Fibroblast of skin of left biceps (primary cell): ENCODE results near the gene DMRTB1.

Experiments
- DNase-seq, 2 experiments: peaks; one replicate each; pipeline ENCODE4 v3.0.0-alpha.2; 2013; ENCODE audit warnings: low read depth in 2 of 2

The DMRTB1 gene

DNA sequence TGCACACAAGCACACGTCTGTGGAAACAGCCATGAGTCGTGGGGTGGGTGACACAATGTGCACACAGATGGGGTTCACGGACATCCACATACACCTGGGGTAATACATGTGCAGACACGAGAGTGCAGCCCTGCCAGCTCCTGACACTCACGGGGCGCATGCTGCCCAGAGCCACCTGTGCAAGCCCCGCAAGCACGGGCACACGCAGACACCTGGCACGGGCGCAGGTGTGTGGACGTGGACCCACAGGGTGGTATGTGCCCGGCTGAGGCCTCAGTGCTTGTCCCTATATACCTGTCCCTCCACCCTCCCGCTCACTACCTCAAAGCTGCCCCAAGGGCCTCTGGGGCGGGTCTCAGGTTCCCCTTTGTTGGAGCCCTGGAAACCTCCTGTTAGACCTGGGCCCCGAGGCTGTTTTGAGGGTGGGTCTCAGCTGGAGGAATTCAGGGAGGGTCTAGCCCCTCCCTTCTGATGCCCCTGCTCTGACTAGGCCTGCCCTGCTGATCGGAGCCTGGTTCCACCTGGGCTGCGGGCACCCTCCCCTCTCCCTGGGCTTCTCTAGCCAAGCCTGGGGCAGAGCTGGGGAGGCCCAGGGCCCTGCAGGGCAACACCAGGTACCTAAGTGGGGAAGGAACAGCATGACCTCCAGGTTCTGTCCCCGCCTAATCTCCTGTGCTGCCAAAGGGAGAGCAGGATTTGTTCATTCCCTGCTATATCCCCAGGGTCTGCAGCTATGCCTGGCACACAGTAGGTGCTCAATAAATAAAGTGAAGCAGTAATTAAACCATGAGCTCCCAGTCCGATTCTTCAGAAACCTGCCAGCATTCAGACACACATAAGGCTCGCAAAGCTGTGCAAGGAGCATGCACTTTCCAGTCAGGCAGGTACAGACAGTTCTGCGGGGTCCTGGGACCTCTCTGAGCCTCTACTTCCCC lies 49.1 kb downstream of the DMRTB1 start:
- DNase-seq = no peak

DNA sequence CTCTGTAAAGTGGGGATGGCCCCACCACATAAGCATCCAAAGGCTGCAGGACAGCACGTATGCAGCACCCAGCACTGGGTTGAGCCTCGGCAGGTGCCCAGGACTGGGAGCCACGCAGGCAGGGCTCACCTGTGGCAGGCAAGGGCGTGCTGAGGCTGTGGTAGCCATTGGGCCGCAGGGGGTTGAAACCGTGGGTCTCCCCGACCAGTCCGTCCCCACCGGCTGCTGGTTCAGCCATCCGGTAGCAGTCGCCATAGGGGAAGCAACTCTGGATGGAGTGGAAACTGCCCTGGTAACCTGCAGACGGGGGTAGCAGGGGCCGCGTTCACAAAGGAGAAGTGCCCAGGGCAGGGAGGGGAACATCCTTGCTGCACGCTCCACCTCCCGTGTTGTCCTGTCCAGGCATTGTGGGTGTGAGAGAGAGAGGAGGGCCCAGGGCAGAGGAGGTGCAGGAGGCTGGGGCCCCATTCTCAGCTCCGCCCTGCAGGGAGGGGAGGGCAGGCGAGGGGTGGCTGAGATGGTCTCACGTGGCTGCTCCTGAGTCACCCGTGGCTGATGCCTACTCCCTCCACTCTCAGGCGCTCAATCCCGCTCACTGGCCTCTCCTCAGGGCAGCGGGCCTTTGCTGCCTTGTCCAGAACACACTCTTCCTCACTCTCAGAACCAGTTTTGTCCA lies 49.9 kb downstream of the DMRTB1 start:
- no peak for DNase-seq

GRCh38 chr1:53509775-53510174 lies 50.6 kb downstream of the DMRTB1 start:
- DNase-seq = no peak

DNA sequence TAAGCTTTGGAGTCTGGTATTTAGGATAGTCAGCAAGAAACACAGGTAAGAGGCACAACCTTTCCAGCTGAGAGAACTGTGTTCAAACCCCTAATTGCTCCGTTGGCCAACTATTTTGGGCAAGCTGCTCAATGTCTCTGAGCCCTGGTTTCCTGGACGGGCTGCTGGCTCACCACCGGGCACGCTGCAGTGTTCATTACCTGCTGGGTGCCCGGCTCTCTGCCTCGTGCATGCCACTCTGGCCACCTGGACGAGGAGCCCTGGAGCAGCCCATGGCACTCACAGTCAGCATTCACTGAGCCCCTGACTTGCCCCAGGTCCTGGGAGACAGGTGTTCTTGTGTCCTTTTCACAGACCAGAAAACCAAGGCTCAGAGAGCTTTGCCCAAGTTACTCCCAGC lies 51.0 kb downstream of the DMRTB1 start:
- no peak for DNase-seq

DNA sequence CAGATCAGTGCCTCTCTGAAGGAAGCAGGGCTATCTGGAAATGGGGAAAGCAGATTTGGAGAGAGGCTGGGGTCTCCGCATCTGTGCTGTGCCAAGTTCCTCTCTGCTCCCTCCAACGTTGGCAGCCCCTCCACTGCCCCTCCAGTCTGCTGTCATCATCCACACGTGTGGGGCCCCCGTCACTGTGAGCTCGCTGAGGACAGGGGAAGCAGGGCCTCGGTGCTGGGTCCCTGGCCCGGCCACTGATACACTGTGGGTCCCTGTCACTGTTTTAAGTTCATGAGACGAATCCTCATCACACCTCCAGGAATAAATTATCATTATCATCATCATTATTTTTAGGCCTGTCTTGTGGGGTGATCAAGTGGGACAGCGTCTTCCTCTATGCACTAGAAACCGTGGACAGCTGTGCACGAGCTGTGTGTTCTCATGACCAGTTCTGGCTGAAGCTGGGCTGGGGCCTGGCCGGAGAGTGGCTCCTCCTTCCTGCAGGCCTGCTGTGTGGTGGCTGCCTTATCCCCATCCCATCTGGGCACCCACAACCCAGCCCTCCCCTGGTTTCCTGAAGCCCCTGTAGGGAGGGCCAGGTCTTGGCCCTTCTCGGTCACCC lies 52.2 kb downstream of the DMRTB1 start:
- DNase-seq = no peak

- DNase-seq = peak; percentile 38 to 40
Measured at GRCh38 chr1:53511933-53512806, 53.0 kb downstream of the DMRTB1 start.

GRCh38 chr1:53512807-53513755 lies 53.9 kb downstream of the DMRTB1 start:
- DNase-seq = no peak

GRCh38 chr1:53513846-53514245 lies 54.6 kb downstream of the DMRTB1 start:
- no peak for DNase-seq

- DNase-seq = no peak
Measured at GRCh38 chr1:53514436-53514835, 55.2 kb downstream of the DMRTB1 start.

- no peak for DNase-seq
Measured at GRCh38 chr1:53516181-53516580, 57.0 kb downstream of the DMRTB1 start.
